ENCODE results near the gene GALNT5. TPM values are rescaled to one million over a fixed set of nuclear protein-coding genes. Genes with fewer than 3 reads are reported as not detected.

GALNT5 gene
- total RNA-seq, 4 donors from 2014 or later, result 0.08 to 0.71 (median 0.44) TPM

- 93 to 94% methylated on average over 2 of the region's 2 CpGs for WGBS, 2 donors
- intact Hi-C loops (cut with DNase I; ENCODE audit: low total_unique reads), result no loop called here
- H3K4me3 ChIP-seq (ENCODE audit: low read depth, poor library complexity, severe bottlenecking), result no peak overlapping the region
- DNase-seq (ENCODE audit: low spot score in 2 of 2), result no peak
- TF ChIP-seq CTCF (IDR thresholded peaks at IDR 0.05) (no peak), POLR2A (IDR thresholded peaks at IDR 0.05) (no peak)
These were observed 102.1 kb downstream of the GALNT5 start for GRCh38 chr2:157359628-157360027.

GRCh38 chr2:157361526-157361925, 104.0 kb downstream of the GALNT5 start:
- intact Hi-C loops (cut with DNase I; ENCODE audit: low total_unique reads), result no loop called here
- H3K4me3 ChIP-seq (ENCODE audit: low read depth, poor library complexity, severe bottlenecking), result no peak overlapping the region
- TF ChIP-seq POLR2A (IDR thresholded peaks at IDR 0.05), result no peak
- TF ChIP-seq CTCF (IDR thresholded peaks at IDR 0.05), result no peak
- no peak for DNase-seq (ENCODE audit: low spot score in 2 of 2)

GRCh38 chr2:157362627-157363026, 105.1 kb downstream of the GALNT5 start:
- intact Hi-C loops (cut with DNase I; ENCODE audit: low total_unique reads), result no loop called here
- no peak overlapping the region for H3K4me3 ChIP-seq (ENCODE audit: low read depth, poor library complexity, severe bottlenecking)
- DNase-seq (ENCODE audit: low spot score in 2 of 2), result no peak
- TF ChIP-seq POLR2A (IDR thresholded peaks at IDR 0.05) (no peak), CTCF (IDR thresholded peaks at IDR 0.05) (no peak)
- WGBS, 2 donors, result 88 to 89% methylated on average over 2 of the region's 2 CpGs

- TF ChIP-seq CTCF (IDR thresholded peaks at IDR 0.05) (no peak), POLR2A (IDR thresholded peaks at IDR 0.05) (no peak)
These were observed 106.2 kb downstream of the GALNT5 start for GRCh38 chr2:157363612-157364101.

More at GRCh38 chr2:157363612-157364101, 106.2 kb downstream of the GALNT5 start:
- no peak for DNase-seq (ENCODE audit: low spot score in 2 of 2)
- H3K4me3 ChIP-seq (ENCODE audit: low read depth, poor library complexity, severe bottlenecking), result no peak overlapping the region
- 18% methylated on average over 2 of the region's 2 CpGs for WGBS, 2 donors
- intact Hi-C loops (cut with DNase I; ENCODE audit: low total_unique reads), result no loop called here

Other genes with a start within 250 kb of the GALNT5 start
- under 1 TPM in 1 of 4 donors, not detected in 3; 0.65 TPM for gene ERMN, start 68.1 kb downstream of the GALNT5 start, total RNA-seq
- 10 to 100 TPM in 1 of 4 donors, 1 to 10 TPM in 3; 5.3 to 10.8 (median 7.1) TPM for gene CYTIP, start 186.4 kb downstream of the GALNT5 start, total RNA-seq